ENCODE results near the gene DNM1. TPM values are rescaled to one million over a fixed set of nuclear protein-coding genes. Genes with fewer than 3 reads are reported as not detected.

Gene DNM1
- total and polyA plus RNA-seq, 2 donors (not counting 3 experiments of a cell fraction or from before 2014, with no cell fraction given): 0.59 to 2.9 TPM

GRCh38 chr9:128274245-128274644 lies 71.1 kb downstream of the DNM1 start:
- CTCF ChIA-PET: no interaction called here

More at GRCh38 chr9:128274245-128274644, 71.1 kb downstream of the DNM1 start:
- peak overlapping the region; percentile 86 for H3K4me2 ChIP-seq (ENCODE audit: insufficient read depth, low read length)
- H3K27me3 ChIP-seq (ENCODE audit: control insufficient read depth in 2 of 2, insufficient read depth in 2 of 2, low read length in 2 of 2): no peaks in the 10 kb centered on the region
- POLR2A ChIA-PET: no interaction called here
- no TSS peak for BruUV-seq (replicated peaks)
- H2AFZ ChIP-seq (ENCODE audit: low read depth, low read length): no peak overlapping the region
- TF ChIP-seq POLR2A (IDR thresholded peaks at IDR 0.05; ENCODE audit: low read depth, low read length): no peak
- no peak for TF ChIP-seq EZH2 (IDR thresholded peaks at IDR 0.05; ENCODE audit: borderline replicate concordance, low read depth, low read length, severe bottlenecking)
- TF ChIP-seq GATA2 (IDR thresholded peaks at IDR 0.05; ENCODE audit: insufficient read depth, insufficient read length, low read depth, low read length): no peak
- no peak for TF ChIP-seq CTCF (IDR thresholded peaks at IDR 0.05; ENCODE audit: extremely low read depth in 1 of 2, insufficient read depth in 1 of 2, low read depth in 1 of 2, low read length in 2 of 2)
- TF ChIP-seq MYC (IDR thresholded peaks at IDR 0.05; ENCODE audit: low read depth, low read length): no peak
- TF ChIP-seq FOS (IDR thresholded peaks at IDR 0.05; ENCODE audit: borderline replicate concordance, insufficient read depth, low read length): no peak
- peaks cover 18% of the 10 kb centered on the region for H3K4me1 ChIP-seq (ENCODE audit: control insufficient read depth, extremely low read depth, insufficient read depth, low read length)
- H3K36me3 ChIP-seq (ENCODE audit: control insufficient read depth in 2 of 2, extremely low read depth in 1 of 2, insufficient read depth in 2 of 2, low read length in 2 of 2): peaks cover 2 to 17% of the 10 kb centered on the region in 2 experiments
- intact Hi-C loops (cut with micrococcal nuclease) (loop anchor here (2.0 kb wide), 1 partner anchor 49 kb away; the partner anchor contains the start of genes COQ4 and TRUB2), dilution Hi-C loops (cut with MboI; ENCODE audit: extremely low pct_ligation_motif_present, low sequenced_read_pairs) (no loop called here)
- H3K9ac ChIP-seq (replicated peaks; ENCODE audit: extremely low read depth, insufficient read depth, low read length): no peak overlapping the region
- no peaks in the 10 kb centered on the region for H3K9me3 ChIP-seq (replicated peaks; ENCODE audit: control insufficient read depth, insufficient read depth, low read length)
- H3K79me2 ChIP-seq (ENCODE audit: control insufficient read depth, insufficient read depth, low read length): peaks cover 27% of the 10 kb centered on the region
- H3K4me3 ChIP-seq (replicated peaks in 1 of 3; ENCODE audit: insufficient read depth in 1 of 3, low read depth in 1 of 3, low read length in 3 of 3): no peak overlapping the region
- H3K27ac ChIP-seq (ENCODE audit: insufficient read depth, low read depth, low read length): no peak overlapping the region
- DNase-seq (ENCODE audit: low read depth, low spot score): no peak
- no peaks in the 10 kb centered on the region for H3K9me1 ChIP-seq (replicated peaks; ENCODE audit: control insufficient read depth, extremely low read depth, insufficient read depth, low read length)
- peak; percentile 68 for FAIRE-seq
- H4K20me1 ChIP-seq (replicated peaks; ENCODE audit: control insufficient read depth, extremely low read depth, insufficient read depth, low read length): no peaks in the 10 kb centered on the region
